HG03354 (cell line): Measurements from ENCODE around the gene ABHD15.

ENCODE experiments used
- ATAC-seq: cut with Tn5 transposase; IDR thresholded peaks from one replicate; pipeline ENCODE4 v1.9.1; 2021; ENCODE audit warnings: mild to moderate bottlenecking; ENCODE audit not compliant: unreplicated experiment, poor library complexity, severe bottlenecking

ABHD15 gene

GRCh38 chr17:29583324-29584248 lies 16.7 kb upstream of the ABHD15 start:
- no peak for ATAC-seq

DNA sequence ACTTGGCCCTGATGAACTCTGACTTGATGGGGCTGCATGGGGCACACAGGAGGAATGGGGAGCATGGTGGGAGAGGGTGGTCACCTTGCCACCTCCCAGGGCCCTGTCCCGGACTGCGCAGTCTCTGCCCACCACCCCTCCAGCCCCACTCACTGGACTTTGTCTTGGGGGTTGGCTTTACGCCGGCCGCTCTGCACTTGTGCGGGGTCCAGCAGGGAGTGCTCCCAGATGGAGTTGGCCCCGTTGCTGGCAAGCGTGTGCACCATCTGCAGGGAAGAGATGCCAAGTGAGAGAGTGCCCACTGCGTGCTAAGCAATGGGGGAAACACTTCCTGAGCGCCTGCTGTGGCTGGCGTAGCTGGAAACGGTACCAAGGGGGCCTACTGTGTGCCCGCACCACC lies 15.9 kb upstream of the ABHD15 start:
- ATAC-seq: no peak

GRCh38 chr17:29582254-29582765 lies 15.5 kb upstream of the ABHD15 start:
- ATAC-seq: no peak

DNA sequence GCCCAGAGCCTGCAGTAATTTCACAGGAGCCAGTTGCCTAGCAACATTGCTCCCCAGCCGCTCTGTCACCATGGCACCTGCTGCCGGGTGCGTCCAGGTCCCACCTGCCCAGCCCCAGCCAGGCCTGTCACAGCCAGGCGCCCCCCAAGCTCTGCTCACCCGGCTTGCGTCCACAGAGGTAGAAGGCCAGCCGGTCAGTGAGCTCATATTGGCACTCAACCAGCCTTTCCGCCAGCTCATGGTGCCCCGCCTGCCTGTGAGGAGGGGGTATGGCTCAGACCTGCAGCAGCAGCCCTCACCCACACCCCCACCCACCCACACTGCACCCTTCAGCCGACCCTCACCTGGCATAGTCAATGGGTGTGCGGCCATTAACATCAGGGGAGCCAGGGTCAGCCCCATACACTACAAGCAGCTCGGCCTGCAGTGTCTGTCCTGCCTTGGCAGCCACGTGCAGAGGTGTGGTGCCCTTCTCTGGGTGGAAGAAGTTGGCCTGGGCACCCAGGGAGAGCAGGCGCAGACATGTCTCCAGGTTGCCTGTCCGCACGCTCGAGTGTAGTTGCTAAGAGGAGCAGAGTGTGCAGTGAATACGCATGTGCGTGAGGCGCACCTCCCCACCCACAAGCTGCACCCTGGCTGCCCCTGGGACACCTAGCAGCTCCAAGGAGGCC lies 14.9 kb upstream of the ABHD15 start:
- no peak for ATAC-seq

DNA sequence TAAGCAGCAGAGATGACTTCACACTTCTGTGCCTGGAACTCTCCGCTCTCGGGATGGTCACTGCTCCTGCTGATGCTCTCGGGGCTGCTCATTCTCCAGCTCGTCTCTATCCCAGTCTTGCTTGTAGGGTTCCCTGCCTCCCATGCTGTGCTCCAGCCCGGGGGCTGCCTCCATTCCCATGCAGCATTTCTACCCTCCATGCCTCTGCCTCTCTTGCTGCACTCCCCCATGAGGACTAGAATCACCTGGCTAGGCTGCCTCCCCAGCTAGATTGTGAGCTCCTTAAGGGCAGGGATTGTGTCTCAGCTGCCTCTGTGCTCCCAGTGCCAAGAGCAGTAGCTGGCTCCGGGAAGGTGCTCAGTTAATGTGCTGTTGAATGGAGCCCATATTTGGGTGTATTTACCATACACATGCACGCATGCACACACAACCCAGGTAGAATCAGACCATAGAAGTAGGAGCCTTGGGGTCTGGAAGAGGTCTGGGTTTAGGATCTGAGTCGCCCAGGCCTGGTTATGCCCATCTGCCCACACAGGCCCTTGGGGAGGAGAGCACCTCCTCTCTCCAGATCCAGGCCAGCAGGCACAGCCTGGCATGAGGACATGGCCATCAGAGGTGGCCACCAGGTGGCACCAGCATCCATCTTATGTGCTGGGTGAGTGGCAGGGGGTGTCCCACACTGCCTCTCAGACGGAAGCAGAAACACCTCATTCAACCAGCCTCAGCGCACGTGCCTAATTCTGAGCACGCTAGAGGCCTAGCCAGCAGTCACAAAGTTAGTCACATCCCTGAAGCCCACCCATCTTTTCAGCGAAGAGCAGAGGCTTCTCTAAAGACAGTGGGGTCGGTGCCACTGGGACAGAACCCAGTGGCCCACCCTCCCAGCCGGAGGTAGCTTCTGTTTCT lies 13.3 kb upstream of the ABHD15 start:
- peak; percentile 79 for ATAC-seq

DNA sequence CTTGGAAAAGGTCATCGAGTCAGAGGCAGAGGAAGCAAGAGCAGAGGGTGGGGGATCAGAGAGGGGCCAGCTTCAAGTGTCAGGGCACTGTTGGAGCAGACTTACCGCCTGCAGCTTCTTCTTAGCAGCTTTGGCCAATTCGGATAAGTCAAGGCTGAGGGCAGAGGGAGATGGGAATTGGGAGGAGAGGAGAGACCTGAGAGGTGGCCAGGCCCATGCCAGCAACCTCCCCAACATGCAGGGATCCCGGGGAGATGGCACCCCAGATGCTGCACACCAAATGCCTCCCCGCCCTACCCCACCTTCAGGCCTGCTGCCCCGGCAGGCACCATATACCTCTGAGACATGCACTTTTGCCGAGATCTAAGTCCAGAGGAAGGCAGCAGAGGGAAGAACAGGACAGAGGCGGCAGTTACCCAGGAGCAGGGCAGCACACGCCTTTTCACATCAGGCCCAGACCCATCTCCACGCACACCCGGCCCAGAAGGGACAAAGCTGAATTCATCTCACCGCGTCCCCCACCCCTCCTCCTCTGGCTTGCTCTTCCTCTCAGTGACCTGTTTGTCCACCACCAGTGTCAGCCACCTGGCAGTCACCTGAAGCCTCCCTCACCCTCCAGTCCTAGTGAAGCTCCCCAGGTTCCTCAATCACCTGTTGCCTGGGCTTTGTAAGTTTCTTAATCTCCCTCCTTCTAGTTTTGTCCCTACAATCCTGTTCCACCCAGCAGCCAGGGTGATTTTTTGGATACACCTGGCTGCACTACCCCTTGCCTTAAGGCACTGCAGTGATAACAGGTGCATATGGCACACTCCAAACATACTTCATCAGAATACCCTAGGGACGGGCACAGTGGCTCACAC lies 12.0 kb upstream of the ABHD15 start:
- no peak for ATAC-seq

DNA sequence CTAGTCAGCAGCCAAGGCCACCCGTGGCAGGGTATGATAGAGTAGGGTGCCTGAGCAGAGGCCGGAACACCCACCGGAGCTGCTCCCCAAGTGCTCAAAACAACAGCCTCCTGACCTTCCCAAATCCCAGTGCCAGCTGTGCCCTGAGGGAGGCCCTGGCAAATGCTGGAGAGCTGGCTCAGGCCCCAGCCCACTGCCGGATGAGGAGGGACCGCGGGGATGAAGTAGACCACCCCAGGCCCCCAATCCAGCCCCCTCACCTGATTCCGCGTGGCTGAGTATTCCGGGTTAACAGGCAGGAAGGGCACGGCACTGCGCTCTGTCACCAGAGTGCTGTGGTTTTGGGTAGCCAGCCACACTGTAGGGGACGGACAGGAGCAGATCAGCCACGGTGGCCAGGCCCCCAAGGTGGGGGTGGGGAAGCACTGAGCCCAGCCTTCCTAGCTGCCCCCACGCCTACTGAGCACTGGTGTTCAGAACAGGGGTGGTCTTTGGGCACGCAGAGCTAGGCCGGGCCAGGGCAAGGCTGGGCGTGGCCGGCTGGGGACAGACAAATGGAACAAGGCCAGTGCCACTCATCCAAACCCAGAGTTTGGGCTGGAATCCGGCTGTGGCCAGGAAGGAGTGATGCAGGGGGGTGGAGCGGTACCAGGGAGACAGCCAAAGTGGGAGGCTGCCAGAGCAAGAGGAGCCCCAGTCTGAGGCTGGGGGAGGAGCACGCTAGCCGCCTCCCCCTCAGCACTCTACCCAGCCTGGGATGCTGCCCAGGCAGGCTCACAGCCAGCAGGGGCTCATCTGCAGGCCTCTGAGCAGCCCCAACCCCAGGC lies 10.8 kb upstream of the ABHD15 start:
- no peak for ATAC-seq

DNA sequence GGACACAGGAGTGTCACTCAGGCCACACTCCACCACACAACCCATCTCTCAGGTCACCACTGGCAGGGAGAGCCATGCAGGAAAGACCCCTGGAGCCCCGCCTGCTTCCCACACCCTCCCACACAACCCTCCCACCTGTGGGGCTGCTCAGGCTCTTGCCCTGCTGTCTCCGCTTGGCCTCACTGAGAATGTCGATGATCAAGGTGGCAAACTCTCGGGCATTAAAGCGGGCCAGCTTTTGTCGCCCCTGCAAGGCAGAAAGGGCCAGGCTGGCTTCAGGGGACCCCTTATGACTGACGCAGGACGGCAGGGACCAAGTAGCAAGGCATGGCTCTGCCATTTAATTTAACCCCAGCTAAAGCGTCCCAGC lies 10.1 kb upstream of the ABHD15 start:
- ATAC-seq: no peak

- ATAC-seq: no peak
These were observed 9.6 kb upstream of the ABHD15 start for GRCh38 chr17:29576214-29577000.

DNA sequence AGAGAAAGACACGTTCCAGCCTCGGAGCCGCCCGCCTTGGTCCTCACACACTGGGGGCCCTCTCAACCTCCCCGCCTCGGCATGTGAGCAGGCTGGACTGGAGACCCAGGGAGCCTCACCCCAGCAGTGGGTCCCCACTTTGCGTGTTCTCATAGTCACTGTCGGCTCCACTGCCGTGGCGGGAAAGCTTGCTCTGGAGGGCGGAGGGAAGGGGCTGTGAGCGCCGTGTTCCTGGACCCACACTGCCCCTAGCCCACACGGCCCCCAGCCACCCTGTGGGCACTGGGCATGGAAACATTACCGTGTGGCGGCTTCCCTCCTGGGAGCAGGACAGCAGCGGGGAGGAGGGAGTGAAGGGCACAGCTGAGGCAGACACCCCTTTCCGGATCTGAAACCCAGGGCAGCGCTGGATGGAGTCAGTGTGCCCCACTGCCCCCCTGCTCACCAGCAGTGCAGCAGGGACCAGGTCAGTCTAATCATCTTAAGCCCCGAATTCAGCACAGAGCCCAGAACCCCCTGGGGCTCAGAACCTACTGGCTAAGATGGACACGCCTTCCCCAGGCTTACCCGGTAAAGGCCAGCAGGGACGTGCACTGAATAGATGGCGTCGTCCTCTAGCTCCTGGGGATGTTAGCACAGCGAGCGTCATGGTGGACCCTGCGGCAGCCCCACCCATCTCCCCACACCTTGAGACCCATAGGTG lies 8.8 kb upstream of the ABHD15 start:
- ATAC-seq: no peak

GRCh38 chr17:29574732-29575510 lies 8.1 kb upstream of the ABHD15 start:
- ATAC-seq: no peak

- no peak for ATAC-seq
These were observed 7.3 kb upstream of the ABHD15 start for GRCh38 chr17:29573871-29574731.

- ATAC-seq: no peak
These were observed 6.7 kb upstream of the ABHD15 start for GRCh38 chr17:29573558-29573869.

DNA sequence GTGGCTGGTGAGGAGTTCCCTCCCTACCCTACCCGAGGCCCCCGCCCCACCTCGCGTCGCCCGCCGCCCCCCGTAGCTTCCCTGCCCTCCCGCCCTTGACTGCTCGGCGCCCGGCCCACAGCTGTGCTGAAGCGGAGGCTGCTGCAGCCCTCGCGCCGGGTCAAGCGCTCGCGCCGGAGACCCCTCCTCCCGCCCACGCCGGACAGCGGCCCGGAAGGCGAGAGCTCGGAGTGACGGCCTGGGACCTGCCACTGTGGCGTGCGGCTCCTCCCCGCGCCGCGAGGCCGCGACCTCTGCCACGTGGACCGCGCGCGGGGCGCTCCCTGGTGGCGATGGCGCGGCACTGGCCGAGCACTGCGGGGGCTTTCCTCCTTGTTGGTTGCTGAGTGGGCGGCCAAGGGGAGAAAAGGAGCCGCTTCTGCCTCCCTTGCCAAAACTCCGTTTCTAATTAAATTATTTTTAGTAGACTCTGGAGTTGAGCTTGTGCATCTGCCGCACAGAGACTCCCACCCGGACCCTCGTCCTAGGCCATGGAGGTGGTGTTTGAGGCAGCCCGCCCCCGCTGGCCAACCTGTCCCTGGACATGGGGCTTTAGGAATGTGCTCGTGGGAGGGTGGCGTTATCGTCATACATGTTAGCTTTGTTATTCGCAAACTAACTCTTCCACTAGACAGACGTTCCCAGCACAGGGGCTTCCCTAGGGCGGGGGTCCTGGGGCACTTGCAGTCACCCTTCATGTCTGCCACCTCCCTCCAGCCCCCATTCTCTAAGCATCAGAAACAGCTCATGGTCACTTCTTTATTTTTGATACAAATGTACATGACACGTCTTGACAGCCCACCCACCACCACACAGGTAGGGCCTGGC lies 6.1 kb upstream of the ABHD15 start:
- ATAC-seq: no peak
